Ishikawa (cell line): ENCODE results near the gene PARP1.

Source experiments
- CEBPB ChIP-seq: IDR thresholded peaks from 2 replicates; pipeline ENCODE4 v1.6.1; 2012
- CREB1 ChIP-seq: IDR thresholded peaks from 2 replicates; pipeline ENCODE4 v1.6.1; 2012; ENCODE audit warnings: low read depth
- EGR1 ChIP-seq: IDR thresholded peaks from 2 replicates; pipeline ENCODE4 v1.6.1; 2012
- EP300 ChIP-seq: IDR thresholded peaks from 2 replicates; pipeline ENCODE4 v1.6.1; 2012; ENCODE audit warnings: borderline replicate concordance
- FOXM1 ChIP-seq: IDR thresholded peaks from 2 replicates; pipeline ENCODE4 v1.6.1; 2012; ENCODE audit warnings: low read depth, borderline replicate concordance
- NFIC ChIP-seq: IDR thresholded peaks from 2 replicates; pipeline ENCODE4 v1.6.1; 2012
- RAD21 ChIP-seq: IDR thresholded peaks from 2 replicates; pipeline ENCODE4 v1.6.1; 2012; ENCODE audit warnings: low read depth
- TAF1 ChIP-seq: IDR thresholded peaks from 2 replicates; pipeline ENCODE4 v1.6.1; 2012; ENCODE audit warnings: low read depth, mild to moderate bottlenecking
- TCF12 ChIP-seq: IDR thresholded peaks from 2 replicates; pipeline ENCODE4 v1.6.1; 2012; ENCODE audit warnings: low read depth
- TEAD4 ChIP-seq: IDR thresholded peaks from 2 replicates; pipeline ENCODE4 v1.6.1; 2012
- USF1 ChIP-seq: IDR thresholded peaks from 2 replicates; pipeline ENCODE4 v1.6.1; 2012
- YY1 ChIP-seq: IDR thresholded peaks from 2 replicates; pipeline ENCODE4 v1.6.1; 2012; ENCODE audit warnings: low read depth
- ZBTB7A ChIP-seq: IDR thresholded peaks from 2 replicates; pipeline ENCODE4 v1.6.1; 2012; ENCODE audit warnings: low read depth
- TF ChIP-seq, protein P1 (sequence below): IDR thresholded peaks from 2 replicates; pipeline ENCODE4 v1.6.1; 2012; ENCODE audit warnings: low read depth, mild to moderate bottlenecking
- TF ChIP-seq, protein P2 (sequence below): IDR thresholded peaks from 2 replicates; pipeline ENCODE4 v1.6.1; 2012

The PARP1 gene

GRCh38 chr1:226410958-226411357 is 3.1 kb upstream of the PARP1 start:
- TF ChIP-seq TAF1 (no peak), RAD21 (no peak), YY1 (no peak), ZBTB7A (no peak), TEAD4 (no peak), USF1 (no peak), CREB1 (no peak), TCF12 (no peak), EGR1 (no peak), CEBPB (no peak), NFIC (no peak), EP300 (no peak), FOXM1 (no peak)
- TF ChIP-seq, protein P1, sequence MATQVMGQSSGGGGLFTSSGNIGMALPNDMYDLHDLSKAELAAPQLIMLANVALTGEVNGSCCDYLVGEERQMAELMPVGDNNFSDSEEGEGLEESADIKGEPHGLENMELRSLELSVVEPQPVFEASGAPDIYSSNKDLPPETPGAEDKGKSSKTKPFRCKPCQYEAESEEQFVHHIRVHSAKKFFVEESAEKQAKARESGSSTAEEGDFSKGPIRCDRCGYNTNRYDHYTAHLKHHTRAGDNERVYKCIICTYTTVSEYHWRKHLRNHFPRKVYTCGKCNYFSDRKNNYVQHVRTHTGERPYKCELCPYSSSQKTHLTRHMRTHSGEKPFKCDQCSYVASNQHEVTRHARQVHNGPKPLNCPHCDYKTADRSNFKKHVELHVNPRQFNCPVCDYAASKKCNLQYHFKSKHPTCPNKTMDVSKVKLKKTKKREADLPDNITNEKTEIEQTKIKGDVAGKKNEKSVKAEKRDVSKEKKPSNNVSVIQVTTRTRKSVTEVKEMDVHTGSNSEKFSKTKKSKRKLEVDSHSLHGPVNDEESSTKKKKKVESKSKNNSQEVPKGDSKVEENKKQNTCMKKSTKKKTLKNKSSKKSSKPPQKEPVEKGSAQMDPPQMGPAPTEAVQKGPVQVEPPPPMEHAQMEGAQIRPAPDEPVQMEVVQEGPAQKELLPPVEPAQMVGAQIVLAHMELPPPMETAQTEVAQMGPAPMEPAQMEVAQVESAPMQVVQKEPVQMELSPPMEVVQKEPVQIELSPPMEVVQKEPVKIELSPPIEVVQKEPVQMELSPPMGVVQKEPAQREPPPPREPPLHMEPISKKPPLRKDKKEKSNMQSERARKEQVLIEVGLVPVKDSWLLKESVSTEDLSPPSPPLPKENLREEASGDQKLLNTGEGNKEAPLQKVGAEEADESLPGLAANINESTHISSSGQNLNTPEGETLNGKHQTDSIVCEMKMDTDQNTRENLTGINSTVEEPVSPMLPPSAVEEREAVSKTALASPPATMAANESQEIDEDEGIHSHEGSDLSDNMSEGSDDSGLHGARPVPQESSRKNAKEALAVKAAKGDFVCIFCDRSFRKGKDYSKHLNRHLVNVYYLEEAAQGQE: no peak
- TF ChIP-seq, protein P2, sequence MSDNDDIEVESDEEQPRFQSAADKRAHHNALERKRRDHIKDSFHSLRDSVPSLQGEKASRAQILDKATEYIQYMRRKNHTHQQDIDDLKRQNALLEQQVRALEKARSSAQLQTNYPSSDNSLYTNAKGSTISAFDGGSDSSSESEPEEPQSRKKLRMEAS: no peak

DNA sequence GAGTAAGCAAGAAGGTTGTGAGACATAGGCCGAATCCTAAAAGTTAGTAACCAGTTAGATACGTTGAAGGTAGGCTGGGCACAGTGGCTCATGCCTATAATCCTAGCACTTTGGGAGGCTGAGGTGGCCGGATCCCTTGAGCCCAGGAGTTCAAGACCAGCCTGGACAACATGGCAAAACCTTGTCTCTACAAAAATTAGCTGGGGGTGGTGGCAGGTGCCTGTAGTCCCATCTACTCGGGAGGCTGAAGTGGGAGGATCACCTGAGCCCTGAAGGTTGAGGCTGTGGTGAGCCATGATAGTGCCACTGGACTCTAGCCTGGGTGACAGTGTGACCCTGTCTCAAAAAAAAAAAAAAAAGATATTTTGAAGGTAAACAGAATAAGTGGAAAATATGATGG is 1.5 kb upstream of the PARP1 start:
- TF ChIP-seq CEBPB (no peak), FOXM1 (no peak), NFIC (no peak), TEAD4 (no peak), RAD21 (no peak), CREB1 (no peak)
- TF ChIP-seq, protein P2: no peak

DNA sequence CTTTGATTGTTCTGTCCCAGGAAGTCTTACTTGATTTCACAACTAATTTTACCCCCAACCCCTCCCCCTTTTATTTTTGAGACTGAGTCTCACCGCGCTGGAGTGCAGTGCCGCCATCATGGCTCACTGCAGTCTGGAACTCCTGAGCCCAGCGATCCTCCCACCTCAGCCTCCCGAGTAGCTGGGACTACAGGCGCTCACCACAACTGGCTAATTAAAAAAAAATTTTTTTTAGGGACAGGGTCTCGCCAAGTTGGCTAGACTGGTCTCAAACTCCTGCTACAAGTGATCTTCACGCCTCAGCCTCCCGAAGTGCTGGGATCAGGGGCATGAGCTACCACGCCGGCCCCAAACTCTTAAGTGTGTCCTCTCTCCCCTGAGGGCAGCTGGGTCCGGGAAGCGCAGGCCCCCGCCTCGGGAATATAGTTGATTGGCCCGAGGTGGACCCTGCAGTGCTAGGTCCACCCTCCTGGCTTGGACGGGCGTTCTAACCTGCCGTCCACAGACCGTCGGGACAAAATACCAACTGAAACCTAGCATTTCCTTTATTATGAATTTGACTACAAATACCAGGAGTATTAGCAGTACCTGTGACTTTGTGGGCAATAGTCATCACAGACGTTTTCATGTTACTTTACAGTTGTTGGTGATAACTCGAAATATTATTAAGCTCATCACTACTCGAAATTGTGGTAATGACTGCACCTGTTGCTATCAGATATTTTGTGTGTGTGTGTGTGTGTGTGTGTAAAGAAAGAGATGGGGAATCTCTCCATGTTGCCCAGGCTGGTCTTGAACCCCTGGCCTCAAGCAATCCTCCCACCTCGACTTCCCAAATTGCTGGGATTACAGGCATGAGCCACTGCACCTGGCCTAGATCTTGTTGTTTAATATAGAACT is 642 bp upstream of the PARP1 start:
- TF ChIP-seq YY1: peak; percentile 77
- no peak for TF ChIP-seq TEAD4
- peak; percentile 65; the same call in 1 of the 2 replicates for TF ChIP-seq CEBPB

DNA sequence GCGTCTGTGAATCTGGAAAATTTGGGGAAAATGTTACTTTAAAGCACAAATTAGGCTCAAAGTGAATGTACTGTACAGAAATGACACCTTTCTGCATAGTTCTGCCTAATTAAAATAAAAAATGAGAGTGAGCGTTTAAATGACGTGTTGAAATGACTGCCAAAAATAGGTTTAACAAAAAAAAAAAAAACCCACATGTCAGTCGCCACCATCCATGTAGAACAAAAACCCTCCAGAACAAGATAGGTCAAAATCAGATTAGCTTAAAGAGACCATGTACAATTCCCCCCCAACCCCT is 745 bp downstream of the PARP1 start:
- TF ChIP-seq ZBTB7A (no peak), TAF1 (no peak), TEAD4 (no peak), EP300 (no peak), FOXM1 (no peak), RAD21 (no peak), CREB1 (no peak), NFIC (no peak), YY1 (no peak), TCF12 (no peak), USF1 (no peak)
- TF ChIP-seq, protein P2: no peak
- TF ChIP-seq, protein P1: no peak

GRCh38 chr1:226406401-226406881 is 1.5 kb downstream of the PARP1 start:
- TF ChIP-seq FOXM1: no peak
- TF ChIP-seq, protein P2: no peak
- no peak for TF ChIP-seq CEBPB
- TF ChIP-seq TAF1: no peak
- no peak for TF ChIP-seq EP300
- TF ChIP-seq, protein P1: no peak
- TF ChIP-seq EGR1: no peak
- no peak for TF ChIP-seq NFIC
- TF ChIP-seq RAD21: no peak
- no peak for TF ChIP-seq TEAD4
- no peak for TF ChIP-seq YY1
- TF ChIP-seq ZBTB7A: no peak
- no peak for TF ChIP-seq USF1
